Measurements from ENCODE around the gene AKAP1.

GRCh38 chr17:57096472-57097202 lies 11.6 kb downstream of the AKAP1 start:
- TF ChIP-seq CTCF (IDR thresholded peaks at IDR 0.05) (no peak), POLR2A (IDR thresholded peaks at IDR 0.05) (no peak)
